ENCODE measurements around the gene PLCB2. TPM values are rescaled to one million over a fixed set of nuclear protein-coding genes. Genes with fewer than 3 reads are reported as not detected.

Gene PLCB2
- total and polyA plus RNA-seq, 9 of the 15 experiments (the other 6 are each of a cell fraction or from before 2014, with no cell fraction given), result 0.37 to 12.3 (median 8.0) TPM

GRCh38 chr15:40238532-40239403, 69.0 kb downstream of the PLCB2 start, which contains the start of gene PAK6:
TSS of gene PAK6 (plus strand) at chr15:40239063. CDS start at chr15:40264786, 25,723 bp downstream.
- in situ Hi-C loops (cut with MboI), result no loop called here
- WGBS (ENCODE audit: insufficient coverage, low coverage, missing lambda C conversion rate), result 4% methylated on average over 34 of the region's 39 CpGs
- Histone ChIP-seq H3K4me1 (replicated peaks in 1 of 2; ENCODE audit: control insufficient read depth in 2 of 2, insufficient read depth in 2 of 2, low read length in 2 of 2) (peaks cover 34 to 51% of the 10 kb centered on the region in 2 experiments), H3K36me3 (ENCODE audit: control insufficient read depth, insufficient read depth, low read length) (no peaks in the 10 kb centered on the region), H3K4me2 (ENCODE audit: insufficient read depth, low read length) (peak within 1 kb of the TSS; percentile 71), H3K27me3 (ENCODE audit: control insufficient read depth in 2 of 2, insufficient read depth in 2 of 2, low read length in 2 of 2) (peaks cover 0 to 7% of the 10 kb centered on the region in 2 experiments; a peak in 1 of 5 replicates), H4K20me1 (replicated peaks; ENCODE audit: control insufficient read depth, insufficient read depth, low read length) (0 out of 2 replicates have a peak, but pooled peaks cover 3% of the 10 kb centered on the region), H3K27ac (ENCODE audit: extremely low read depth, low read depth, low read length) (no peak within 1 kb of the TSS), H3K9me1 (ENCODE audit: control insufficient read depth, insufficient read depth, low read length) (no peaks in the 10 kb centered on the region), H3K9ac (ENCODE audit: insufficient read depth in 1 of 2, low read depth in 2 of 2, low read length in 2 of 2) (peak within 1 kb of the TSS; percentile 10 to 84; a peak in 3 of 4 replicates), H3K9me3 (replicated peaks; ENCODE audit: control insufficient read depth, insufficient read depth, low read depth, low read length) (no peaks in the 10 kb centered on the region), H3K4me3 (peak within 1 kb of the TSS; percentile 25), H2AFZ (ENCODE audit: low read depth, low read length) (peak within 1 kb of the TSS; percentile 75), H3K79me2 (ENCODE audit: control insufficient read depth, insufficient read depth, low read length) (no peaks in the 10 kb centered on the region)
- DNase-seq (ENCODE audit: extremely low read depth in 1 of 4, low spot score in 3 of 4) (peak; percentile 59 to 79 (median 67)), FAIRE-seq (no peak), ATAC-seq (peak; percentile 63)
- intact Hi-C loops (cut with micrococcal nuclease), result no loop called here
- ChIA-PET POLR2A (interaction anchor here (0.6 to 1.3 kb wide), 7 partner anchors 9 to 49 kb away, joined by 3 to 5 read pairs (median 3); no protein-coding TSS in a partner anchor), CTCF (ENCODE audit: low intra/inter-chr PET ratio) (no interaction called here)
- no TSS peak for BruUV-seq (replicated peaks)
- TF ChIP-seq FOSL1 (tag; conservative IDR thresholded peaks at IDR 0.05), result peak; percentile 88
- peak; percentile 35; the same call in 1 of the 2 replicates for TF ChIP-seq ZFX (CRISPR knock-in tag; IDR thresholded peaks at IDR 0.05)
- peak; percentile 37; the same call in 1 of the 2 replicates for TF ChIP-seq MEF2A (IDR thresholded peaks at IDR 0.05; ENCODE audit: control insufficient read depth, low read depth, low read length)
- TF ChIP-seq MEF2D (tag; conservative IDR thresholded peaks at IDR 0.05; ENCODE audit: low read depth), result peak; percentile 71; the same call in 1 of the 2 replicates
- no peak for TF ChIP-seq POLR2H (tag; IDR thresholded peaks at IDR 0.05; ENCODE audit: low read depth)
- peak in 1 of 3 experiments; percentile 8 for TF ChIP-seq YY1 (IDR thresholded peaks at IDR 0.05; ENCODE audit: borderline replicate concordance in 1 of 3, control insufficient read depth in 1 of 3, extremely low read depth in 1 of 3, insufficient read depth in 3 of 3, insufficient read length in 1 of 3, insufficient replicate concordance in 2 of 3, low read depth in 1 of 3, low read length in 2 of 3)
- TF ChIP-seq PTRF (tag; IDR thresholded peaks at IDR 0.05), result no peak
- peak; percentile 63 for TF ChIP-seq JUND (IDR thresholded peaks at IDR 0.05; ENCODE audit: borderline replicate concordance, low read depth, low read length)
- no peak; the same call in 2 of the 3 replicates for TF ChIP-seq JUND (tag; IDR thresholded peaks at IDR 0.05; ENCODE audit: borderline replicate concordance, low read depth, low read length)
- TF ChIP-seq HMG20B (CRISPR knock-in tag; IDR thresholded peaks at IDR 0.05), result no peak
- TF ChIP-seq, protein P1, sequence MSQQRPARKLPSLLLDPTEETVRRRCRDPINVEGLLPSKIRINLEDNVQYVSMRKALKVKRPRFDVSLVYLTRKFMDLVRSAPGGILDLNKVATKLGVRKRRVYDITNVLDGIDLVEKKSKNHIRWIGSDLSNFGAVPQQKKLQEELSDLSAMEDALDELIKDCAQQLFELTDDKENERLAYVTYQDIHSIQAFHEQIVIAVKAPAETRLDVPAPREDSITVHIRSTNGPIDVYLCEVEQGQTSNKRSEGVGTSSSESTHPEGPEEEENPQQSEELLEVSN (IDR thresholded peaks at IDR 0.05; ENCODE audit: borderline replicate concordance in 1 of 2, extremely low read depth in 1 of 2, insufficient read depth in 1 of 2, insufficient read length in 1 of 2, low read depth in 1 of 2, low read length in 1 of 2, poor library complexity in 1 of 2, severe bottlenecking in 1 of 2), result peak in 1 of 2 experiments; percentile 33
- TF ChIP-seq KLF6 (CRISPR knock-in tag; IDR thresholded peaks at IDR 0.05; ENCODE audit: borderline replicate concordance), result no peak
